Right ventricle myocardium superior (tissue), 1 donor: ENCODE results near the gene COX10. TPM values are rescaled to one million over a fixed set of nuclear protein-coding genes. Genes with fewer than 3 reads are reported as not detected.
"Not testable (repeated sequence)": the region's sequence is repeated elsewhere in the genome, so short reads cannot be mapped to it uniquely, and the experiment has no call there.

ENCODE experiments used
- ATAC-seq: fragments of 200-7000 bp; cut with Tn5 transposase; one replicate; pipeline ENCODE4 v1.9.1; 2020; ENCODE audit warnings: mild to moderate bottlenecking; ENCODE audit not compliant: poor library complexity
- DNase-seq: peaks from one replicate; pipeline ENCODE4 v3.0.0-alpha.2; 2020
- intact Hi-C: fragments of 100-400 bp; cut with DNase I; formaldehyde crosslinking; loops from one replicate; pipeline ENCODE4 v1.11.2; 2022
- total RNA-seq: library from RNA; stranded (reverse); fragmentation: NEBNext Ultra II Directional; extraction: Animal tissue kit (Norgen Biotek cat#: 25700); gene quantifications from one replicate; pipeline ENCODE4 v1.2.1, GENCODE V29; 2021
- donor health status: DM: no; HTN: yes; CAD: no; lungs with severe emphysema.

Gene COX10
- total RNA-seq, 1 donor from 2014 or later: 39.4 TPM

DNA sequence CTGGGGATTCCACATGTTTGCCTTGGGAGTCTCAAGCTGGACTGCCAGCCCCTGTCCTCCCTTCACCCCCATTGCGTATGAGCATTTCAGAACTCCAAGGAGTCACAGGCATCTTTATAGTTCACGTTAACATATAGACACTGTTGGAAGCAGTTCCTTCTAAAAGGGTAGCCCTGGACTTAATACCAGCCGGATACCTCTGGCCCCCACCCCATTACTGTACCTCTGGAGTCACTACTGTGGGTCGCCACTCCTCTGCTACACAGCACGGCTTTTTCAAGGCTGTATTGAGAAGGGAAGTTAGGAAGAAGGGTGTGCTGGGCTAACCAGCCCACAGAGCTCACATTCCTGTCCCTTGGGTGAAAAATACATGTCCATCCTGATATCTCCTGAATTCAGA is 138.5 kb downstream of the COX10 start:
- no peak for ATAC-seq
- intact Hi-C loops: loop anchor here (10.0 kb wide), 1 partner anchor 143 kb away; the partner anchor contains the start of gene COX10
- DNase-seq: no peak

DNA sequence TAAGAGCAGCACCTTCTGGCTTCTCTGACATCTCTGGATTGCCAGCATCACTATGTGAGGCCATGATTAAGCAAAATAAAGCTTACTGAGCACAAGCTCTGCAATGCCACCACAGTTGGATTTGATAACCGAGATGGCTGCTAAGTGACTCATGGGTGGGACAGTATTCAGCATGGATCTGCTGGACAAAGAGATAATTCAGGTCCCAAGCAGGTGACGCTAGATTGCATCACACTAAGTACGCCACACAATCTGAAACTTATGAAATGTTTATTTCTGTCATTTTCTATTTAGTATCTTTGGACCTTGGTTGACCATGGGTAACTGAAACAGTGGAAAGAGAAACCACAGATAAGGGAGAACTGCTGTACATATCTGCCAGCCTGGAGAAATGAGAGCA is 139.9 kb downstream of the COX10 start:
- intact Hi-C loops: loop anchor here (10.0 kb wide), 1 partner anchor 144 kb away; the partner anchor contains the start of gene COX10
- DNase-seq (no peak), ATAC-seq (no peak)

DNA sequence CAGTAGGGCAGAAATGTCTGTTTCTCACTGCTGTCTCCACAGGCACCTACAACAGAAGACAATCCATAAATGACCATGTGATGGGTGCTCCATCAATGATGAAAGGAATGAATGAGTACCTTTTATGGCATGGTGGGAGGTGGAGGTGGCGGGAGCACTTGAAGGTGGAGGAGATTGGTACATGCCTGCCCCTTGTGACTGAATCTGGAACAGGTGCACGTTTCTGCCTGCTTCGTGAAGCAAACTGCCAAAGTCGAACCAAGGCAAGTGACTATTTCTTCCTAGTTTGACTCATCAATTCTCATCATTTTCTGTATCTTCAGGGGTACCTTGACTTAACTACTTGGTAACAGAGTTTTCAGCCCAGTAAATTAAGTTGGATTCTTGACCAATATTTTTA is 141.9 kb downstream of the COX10 start:
- ATAC-seq: no peak
- no peak for DNase-seq
- intact Hi-C loops: no loop called here

DNA sequence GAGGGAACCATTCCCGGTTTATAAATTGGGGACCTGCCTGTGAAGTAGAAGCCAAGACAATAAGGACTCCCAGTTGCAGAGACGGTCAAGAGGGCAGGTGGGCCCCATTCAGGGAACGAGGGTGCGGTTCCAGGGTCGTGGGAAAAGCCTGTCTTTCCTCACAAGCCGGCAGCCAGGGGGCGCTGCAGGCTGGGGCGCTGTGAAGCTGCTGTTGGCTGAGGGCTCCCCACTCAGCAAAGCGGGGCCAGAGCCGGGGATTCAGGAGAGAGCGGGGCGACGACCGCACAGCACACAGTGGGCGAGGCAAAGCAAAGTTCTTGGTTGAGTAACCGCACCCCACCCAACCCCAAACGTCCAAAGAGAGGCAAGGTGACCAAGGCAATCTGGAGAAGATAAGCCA is 142.5 kb downstream of the COX10 start:
- peak; percentile 54 for DNase-seq
- intact Hi-C loops: no loop called here
- ATAC-seq: no peak

DNA sequence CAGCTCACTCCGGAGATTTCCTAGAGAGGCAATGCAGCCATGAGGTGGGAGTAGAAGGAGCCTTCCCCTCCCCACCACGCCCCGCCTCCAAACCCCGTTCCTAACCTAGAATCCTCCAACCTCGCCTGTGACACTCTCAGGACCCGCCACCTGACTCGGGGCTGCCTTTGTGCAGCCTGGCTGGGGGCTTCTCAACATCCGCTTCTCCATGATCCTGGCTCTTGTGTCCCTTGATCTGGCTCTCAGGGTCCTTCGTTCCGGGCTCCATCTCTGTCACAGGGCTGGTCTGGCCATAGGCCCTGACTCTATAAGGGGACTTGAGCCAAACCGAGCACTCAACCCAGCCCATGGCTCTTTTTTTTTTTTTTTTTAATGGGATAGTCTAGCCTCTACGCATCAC is 143.1 kb downstream of the COX10 start:
- no peak for ATAC-seq
- intact Hi-C loops: no loop called here
- no peak for DNase-seq

DNA sequence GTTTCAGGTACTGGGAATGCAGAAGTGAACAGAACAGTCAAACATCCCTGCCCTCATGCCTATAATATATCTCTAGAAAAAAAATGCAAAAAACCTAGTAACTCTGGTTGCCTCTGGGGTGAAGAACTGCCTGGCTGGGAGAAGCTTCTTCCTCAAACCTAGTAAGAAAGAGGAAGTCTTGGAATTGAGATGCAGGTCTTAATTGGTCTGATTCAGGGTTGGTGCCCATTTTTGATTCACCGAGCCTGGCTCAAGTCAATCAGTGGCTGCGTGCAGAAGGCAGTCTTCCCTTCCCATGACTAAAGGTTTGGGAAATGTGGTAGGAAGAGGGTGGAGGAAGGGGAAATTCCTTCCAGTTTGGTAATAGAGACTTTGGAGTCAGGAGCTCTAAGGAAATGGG is 145.0 kb downstream of the COX10 start:
- ATAC-seq: no peak
- intact Hi-C loops: no loop called here
- no peak for DNase-seq

DNA sequence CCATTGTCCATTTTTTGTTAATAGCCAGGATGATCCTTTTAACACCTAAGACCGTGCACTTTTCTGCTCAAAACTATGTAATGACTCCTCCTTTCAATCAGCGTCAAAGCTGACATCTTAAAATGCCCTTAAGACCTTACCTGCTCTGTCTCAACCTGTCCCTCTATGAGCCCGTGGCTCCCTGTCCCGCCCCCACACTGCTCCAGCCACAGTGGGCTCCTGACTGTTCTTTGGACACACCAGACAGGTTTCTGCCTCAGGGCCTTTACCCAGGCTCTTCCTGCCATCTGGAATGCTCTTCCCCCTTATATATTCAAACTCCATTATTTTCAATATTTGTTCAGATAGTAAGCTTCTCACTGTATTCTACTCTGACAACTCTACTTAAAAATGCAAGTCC is 153.3 kb downstream of the COX10 start:
- DNase-seq (no peak), ATAC-seq (no peak)
- intact Hi-C loops: no loop called here

DNA sequence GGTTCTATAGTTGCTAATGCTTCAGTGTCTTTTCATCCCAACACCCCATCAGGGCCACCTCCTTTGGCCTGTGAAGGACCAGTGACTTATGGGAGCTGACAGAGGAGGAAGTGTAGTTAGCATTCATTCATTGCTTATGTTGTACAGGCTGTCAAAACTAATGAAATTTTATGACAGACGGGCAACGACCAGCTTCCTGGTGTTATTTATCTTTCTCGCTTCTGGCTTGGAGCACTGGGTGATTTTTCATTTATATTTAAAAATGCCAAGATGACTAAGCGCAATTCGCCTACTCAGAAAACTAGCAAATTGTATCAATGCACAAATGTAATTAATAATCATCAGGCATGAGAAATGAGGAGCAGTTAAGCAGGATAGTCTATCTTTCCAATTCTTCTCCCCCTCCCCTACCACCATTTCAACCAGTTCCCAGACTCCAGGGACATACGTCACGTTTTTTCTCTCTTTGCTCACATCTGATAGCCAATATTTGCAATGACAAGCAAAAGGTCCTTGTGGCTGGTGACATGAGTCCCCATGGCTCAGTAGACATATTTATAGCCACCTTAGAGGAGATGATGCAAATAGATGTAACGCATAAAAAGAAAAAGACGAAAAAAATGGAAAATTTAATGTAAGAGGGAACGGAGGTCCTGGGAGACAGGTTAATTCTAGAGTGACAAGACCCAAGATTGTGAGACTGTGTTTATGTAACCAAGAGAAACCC is 156.1 kb downstream of the COX10 start:
- no peak for ATAC-seq
- intact Hi-C loops: no loop called here
- no peak for DNase-seq

DNA sequence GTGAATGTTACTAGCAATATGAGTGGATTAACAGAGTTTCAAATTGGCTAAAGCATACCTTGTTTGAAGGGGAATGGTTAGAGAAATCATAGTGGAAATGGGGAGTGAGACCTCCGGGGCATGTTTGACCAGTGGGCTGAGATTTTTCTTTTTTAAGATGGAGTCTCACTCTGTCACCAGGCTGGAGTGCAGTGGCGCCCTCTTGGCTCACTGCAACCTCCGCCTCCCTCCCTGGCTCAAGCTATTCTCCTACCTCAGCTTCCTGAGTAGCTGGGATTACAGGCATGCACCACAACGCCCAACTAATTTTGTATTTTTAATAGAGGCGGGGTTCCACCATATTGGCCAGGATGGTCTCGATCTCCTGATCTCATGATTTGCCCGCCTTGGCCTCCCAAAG is 157.7 kb downstream of the COX10 start:
- no peak for ATAC-seq
- intact Hi-C loops: no loop called here
- no peak for DNase-seq

DNA sequence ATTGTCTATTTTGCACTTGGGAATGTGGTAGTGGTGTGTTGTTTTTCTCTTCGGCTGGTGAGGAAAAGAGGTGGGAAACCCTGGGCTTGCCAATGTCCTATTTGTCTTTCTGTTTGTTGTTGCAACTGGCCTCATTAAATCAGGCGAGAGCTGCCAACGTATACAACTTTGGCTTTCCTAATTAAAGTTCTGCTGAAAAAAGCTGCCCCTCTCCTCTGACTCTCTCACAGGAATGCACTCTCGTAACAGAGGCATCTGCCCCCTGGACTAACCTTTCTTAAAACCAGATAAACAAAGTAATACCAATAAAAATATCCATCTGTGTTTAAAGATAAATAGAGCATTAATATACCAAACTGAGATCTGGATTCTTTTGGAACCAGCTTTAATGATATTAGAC is 159.6 kb downstream of the COX10 start:
- DNase-seq: no peak
- no peak for ATAC-seq
- intact Hi-C loops: no loop called here

DNA sequence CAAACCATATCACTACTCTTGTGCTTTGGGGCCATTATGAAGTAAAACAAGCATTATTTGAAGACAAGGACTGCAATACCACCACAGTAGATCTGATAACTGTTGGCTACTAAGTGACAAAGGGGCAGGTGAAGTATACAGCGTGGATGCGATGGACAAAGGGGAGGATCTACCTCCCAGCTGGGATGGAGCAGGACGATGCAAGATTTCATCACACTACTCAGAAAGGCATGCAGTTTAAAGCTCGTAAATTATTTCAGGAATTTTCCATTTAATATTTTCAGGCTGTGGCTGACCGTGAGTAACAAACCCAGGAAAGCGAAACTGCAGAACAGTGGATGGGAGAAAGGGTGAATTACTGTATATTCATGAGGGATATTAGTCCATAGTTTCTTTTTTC is 161.9 kb downstream of the COX10 start:
- intact Hi-C loops, ATAC-seq, DNase-seq: not testable (repeated sequence)

DNA sequence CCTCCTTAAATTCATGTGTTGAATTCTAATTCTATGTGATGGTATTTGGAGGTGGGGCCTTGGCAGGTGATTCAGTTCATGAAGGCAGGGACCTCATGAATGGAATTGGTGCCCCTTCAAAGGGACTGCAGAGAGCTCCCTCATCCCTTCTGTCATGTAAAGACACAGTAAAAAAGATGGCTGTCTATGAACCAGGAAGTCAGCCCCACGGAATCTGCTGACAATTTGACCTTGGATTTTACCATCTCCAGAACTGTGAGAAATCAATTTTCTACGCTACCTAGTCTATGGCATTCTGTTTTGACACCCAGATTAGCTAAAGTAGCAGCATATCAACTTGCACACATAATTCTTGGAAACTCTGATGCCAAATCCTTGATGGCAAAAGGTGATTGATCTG is 165.7 kb downstream of the COX10 start:
- intact Hi-C loops, DNase-seq, ATAC-seq: not testable (repeated sequence)

DNA sequence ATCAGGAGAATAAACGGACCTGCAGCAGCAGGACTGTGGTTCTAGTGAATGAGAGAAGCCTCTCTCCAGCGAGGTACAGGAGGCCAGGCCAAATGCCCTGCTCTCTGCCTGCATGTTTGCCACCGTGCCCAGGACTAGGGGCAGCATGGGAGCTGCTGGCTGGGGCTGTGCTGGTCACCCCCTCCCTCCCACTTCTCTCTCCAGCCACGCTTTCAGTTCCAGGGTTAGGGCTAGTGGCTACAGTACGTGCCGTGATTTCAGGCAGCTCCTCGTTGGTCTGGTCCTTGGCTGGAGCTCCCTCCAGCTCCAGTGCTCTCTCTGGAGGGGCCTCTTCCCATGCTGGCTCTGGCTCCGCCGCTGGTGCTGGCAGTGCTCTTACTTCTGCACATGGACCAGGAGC is 166.7 kb downstream of the COX10 start:
- ATAC-seq, intact Hi-C loops, DNase-seq: not testable (repeated sequence)

DNA sequence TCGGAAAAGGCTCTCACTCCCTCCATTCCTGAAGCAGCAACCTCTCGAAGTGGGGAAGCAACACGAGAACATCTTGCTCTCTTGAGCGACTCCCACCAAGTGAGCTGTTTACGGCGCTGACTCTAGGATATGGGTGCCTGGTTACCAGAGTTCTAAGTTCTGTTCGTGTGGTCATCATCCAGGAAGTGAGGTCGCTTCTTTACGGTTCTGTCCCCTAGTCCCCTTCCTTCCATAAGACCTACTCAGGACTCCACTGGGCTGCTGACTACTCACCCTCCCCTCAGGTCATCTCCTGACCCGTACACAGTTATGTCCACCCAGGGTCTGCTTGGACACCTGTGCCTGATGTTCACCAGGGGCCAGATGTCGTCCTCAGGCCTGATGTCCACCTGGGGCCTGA is 167.5 kb downstream of the COX10 start, which contains the start of gene CDRT15:
Gene CDRT15 (minus strand): TSS at position 101 of the 400 bp plus-strand sequence. CDS start 29 bp downstream, at position 72.
- DNase-seq, intact Hi-C loops: not testable (repeated sequence)

DNA sequence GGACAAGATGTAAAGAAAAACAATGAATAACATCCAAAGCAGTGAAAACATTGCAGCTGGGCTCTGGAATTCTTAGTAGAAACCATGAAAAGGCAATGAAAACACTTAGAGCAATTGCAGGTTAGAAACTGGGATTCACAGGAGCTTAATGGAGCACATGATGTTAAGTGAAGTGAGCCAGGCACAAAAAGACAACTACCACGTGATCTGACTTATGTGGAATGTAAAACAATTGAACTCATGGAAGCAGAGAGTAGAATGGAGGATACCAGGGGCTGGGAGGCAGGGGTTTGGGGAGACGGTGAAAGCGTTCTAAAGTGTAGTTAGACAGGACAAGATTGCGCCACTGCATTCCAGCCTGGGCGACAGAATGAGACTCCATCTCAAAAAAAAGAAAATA is 170.0 kb downstream of the COX10 start:
- DNase-seq, ATAC-seq, intact Hi-C loops: not testable (repeated sequence)

More for the DNA sequence above, 167.5 kb downstream of the COX10 start, which contains the start of gene CDRT15:
- ATAC-seq: not testable (repeated sequence)

DNA sequence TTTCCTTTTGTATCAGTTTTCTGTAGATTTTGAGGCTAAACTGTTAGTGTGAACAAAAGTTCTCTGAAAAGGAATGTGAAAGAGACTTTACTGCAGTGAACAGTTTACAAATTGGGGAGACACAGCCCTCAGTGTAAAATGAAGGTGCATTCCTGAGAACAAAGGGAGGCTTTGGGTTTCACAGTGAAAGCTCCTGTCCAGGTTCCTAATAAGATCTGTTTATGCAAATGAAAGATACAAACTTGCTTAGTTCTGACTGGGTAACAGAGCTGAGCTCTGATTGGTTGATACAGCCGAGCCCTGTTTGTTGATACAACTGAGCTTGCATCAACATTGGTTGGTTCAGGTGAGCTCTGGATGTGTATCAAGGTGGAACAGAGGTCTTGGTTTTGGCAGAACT is 175.7 kb downstream of the COX10 start:
- ATAC-seq: no peak
- intact Hi-C loops: no loop called here
- DNase-seq: no peak

DNA sequence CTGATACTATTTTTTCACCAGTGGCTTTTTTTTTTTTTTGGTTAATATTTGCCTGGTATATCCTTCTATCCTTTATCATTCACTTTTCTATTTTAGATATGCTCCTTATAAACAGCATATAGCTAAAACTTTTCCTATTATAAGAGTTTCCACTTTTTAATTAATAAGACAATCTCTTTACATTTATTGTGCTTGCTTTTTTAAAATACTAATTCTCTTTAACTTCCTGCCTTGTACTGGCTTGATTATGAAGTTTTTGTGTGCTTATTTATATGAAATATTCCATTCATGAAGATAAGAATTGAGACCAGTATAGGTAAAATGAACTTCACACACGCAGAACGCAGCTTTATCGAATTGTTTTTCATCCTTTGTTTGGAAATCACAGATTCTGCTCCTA is 176.3 kb downstream of the COX10 start:
- DNase-seq (no peak), ATAC-seq (no peak)
- intact Hi-C loops: no loop called here
